A375 (cell line): ENCODE results near the gene MANF. TPM values are rescaled to one million over a fixed set of nuclear protein-coding genes. Genes with fewer than 3 reads are reported as not detected.

ENCODE experiments used
- total RNA-seq: library from RNA; depleted of rRNA; stranded (reverse); fragments of >200 nt; shearing (Covaris generic); gene quantifications from 2 replicates; pipeline ENCODE4 v1.2.3, GENCODE V29; 2014; rRNA removed

Gene MANF
- total RNA-seq, result 120 and 155 TPM in 2 replicates

GRCh38 chr3:51384726-51385473 lies at the start of gene MANF:
MANF (plus strand) TSS chr3:51385291; CDS start chr3:51385343, 52 bp downstream.

GRCh38 chr3:51391075-51391565 lies 6.0 kb downstream of the MANF start, which contains the start of gene RBM15B:
RBM15B (plus strand) TSS chr3:51391285; CDS start chr3:51391400, 115 bp downstream.

Other genes starting within 250 kb of the MANF start
- gene RBM15B, start 6.0 kb downstream of the MANF start, total RNA-seq, result 29.4 and 32.5 TPM in 2 replicates
- gene DCAF1, start 114.7 kb downstream of the MANF start, total RNA-seq, result 15.7 and 17.7 TPM in 2 replicates
- gene RAD54L2, start 153.4 kb downstream of the MANF start, total RNA-seq, result 19.3 and 20.5 TPM in 2 replicates